ENCODE results near the gene SPTAN1.
A peak's percentile ranks its signal among the peaks of the same experiment; 100 is the strongest.

SPTAN1 gene

GRCh38 chr9:128532581-128532980, 19.8 kb upstream of the SPTAN1 start:
- H3K36me3 ChIP-seq (ENCODE audit: control insufficient read depth in 1 of 2, insufficient read depth in 2 of 2, low read depth in 1 of 2, low read length in 2 of 2) = peaks cover 35 to 66% of the 10 kb centered on the region in 2 experiments
- H4K8ac ChIP-seq (ENCODE audit: low read length) = no peak overlapping the region
- H3K4me2 ChIP-seq (ENCODE audit: low read length, poor library complexity, severe bottlenecking) = no peak overlapping the region
- no peak overlapping the region for H4K91ac ChIP-seq (ENCODE audit: low read length)
- WGBS = 94% methylated on average over 4 of the region's 4 CpGs
- H3K9ac ChIP-seq (ENCODE audit: low read length) = no peak overlapping the region
- H2BK5ac ChIP-seq (ENCODE audit: low read depth, low read length, poor library complexity, severe bottlenecking) = no peak overlapping the region
- no peak overlapping the region for H3K4me3 ChIP-seq (ENCODE audit: insufficient read depth in 1 of 2, low read depth in 1 of 2, low read length in 2 of 2)
- no peak overlapping the region for H2BK15ac ChIP-seq (ENCODE audit: low read depth, poor library complexity, severe bottlenecking)
- H2BK120ac ChIP-seq (ENCODE audit: low read depth, low read length) = no peak overlapping the region
- no peak overlapping the region for H3K4ac ChIP-seq (ENCODE audit: low read depth in 1 of 2, low read length in 2 of 2)
- no peak overlapping the region for H3K14ac ChIP-seq (ENCODE audit: low read length in 2 of 2)
- no peak overlapping the region for H3K23ac ChIP-seq (ENCODE audit: low read length in 2 of 2)
- no peaks in the 10 kb centered on the region for H3K27me3 ChIP-seq (ENCODE audit: control insufficient read depth in 1 of 2, insufficient read depth in 1 of 2, low read length in 2 of 2)
- no peak overlapping the region for H2BK12ac ChIP-seq (ENCODE audit: low read length in 2 of 2)
- no peak overlapping the region for H2AK5ac ChIP-seq (ENCODE audit: low read length, severe bottlenecking)
- no peaks in the 10 kb centered on the region for H3K79me1 ChIP-seq (replicated peaks; ENCODE audit: low read length, poor library complexity, severe bottlenecking)
- H3K4me1 ChIP-seq (ENCODE audit: control insufficient read depth, insufficient read depth, low read depth, low read length) = no peaks in the 10 kb centered on the region
- H3K27ac ChIP-seq (ENCODE audit: low read length, poor library complexity, severe bottlenecking) = no peak overlapping the region
- no peak for DNase-seq
- H2AFZ ChIP-seq (ENCODE audit: low read depth, low read length) = no peak overlapping the region
- H3K9me3 ChIP-seq (ENCODE audit: control insufficient read depth, low read length) = no peaks in the 10 kb centered on the region
- no peak overlapping the region for H3K18ac ChIP-seq (ENCODE audit: low read depth in 1 of 2, low read length in 2 of 2)

- no peaks in the 10 kb centered on the region for H3K9me3 ChIP-seq (ENCODE audit: control insufficient read depth, low read length)
- H2BK15ac ChIP-seq (ENCODE audit: low read depth, poor library complexity, severe bottlenecking) = no peak overlapping the region
- no peak overlapping the region for H2AK5ac ChIP-seq (ENCODE audit: low read length, severe bottlenecking)
- H3K36me3 ChIP-seq (ENCODE audit: control insufficient read depth in 1 of 2, insufficient read depth in 2 of 2, low read depth in 1 of 2, low read length in 2 of 2) = peaks cover 32 to 66% of the 10 kb centered on the region in 2 experiments
- DNase-seq = no peak
- no peak overlapping the region for H3K4me3 ChIP-seq (ENCODE audit: insufficient read depth in 1 of 2, low read depth in 1 of 2, low read length in 2 of 2)
- H3K27me3 ChIP-seq (ENCODE audit: control insufficient read depth in 1 of 2, insufficient read depth in 1 of 2, low read length in 2 of 2) = no peaks in the 10 kb centered on the region
- no peak overlapping the region for H3K23ac ChIP-seq (ENCODE audit: low read length in 2 of 2)
- no peak overlapping the region for H3K4me2 ChIP-seq (ENCODE audit: low read length, poor library complexity, severe bottlenecking)
- H3K9ac ChIP-seq (ENCODE audit: low read length) = no peak overlapping the region
- no peaks in the 10 kb centered on the region for H3K4me1 ChIP-seq (ENCODE audit: control insufficient read depth, insufficient read depth, low read depth, low read length)
- WGBS = 100% methylated on average over 2 of the region's 3 CpGs
- no peak overlapping the region for H4K91ac ChIP-seq (ENCODE audit: low read length)
- no peak overlapping the region for H3K27ac ChIP-seq (ENCODE audit: low read length, poor library complexity, severe bottlenecking)
- H3K18ac ChIP-seq (ENCODE audit: low read depth in 1 of 2, low read length in 2 of 2) = no peak overlapping the region
- H2BK120ac ChIP-seq (ENCODE audit: low read depth, low read length) = no peak overlapping the region
- no peak overlapping the region for H3K4ac ChIP-seq (ENCODE audit: low read depth in 1 of 2, low read length in 2 of 2)
- H2BK12ac ChIP-seq (ENCODE audit: low read length in 2 of 2) = no peak overlapping the region
- H3K14ac ChIP-seq (ENCODE audit: low read length in 2 of 2) = no peak overlapping the region
- H2AFZ ChIP-seq (ENCODE audit: low read depth, low read length) = no peak overlapping the region
- no peak overlapping the region for H2BK5ac ChIP-seq (ENCODE audit: low read depth, low read length, poor library complexity, severe bottlenecking)
- H3K79me1 ChIP-seq (replicated peaks; ENCODE audit: low read length, poor library complexity, severe bottlenecking) = no peaks in the 10 kb centered on the region
- H4K8ac ChIP-seq (ENCODE audit: low read length) = no peak overlapping the region
Measured at GRCh38 chr9:128540634-128541360, 11.6 kb upstream of the SPTAN1 start.

GRCh38 chr9:128546504-128546903, 5.9 kb upstream of the SPTAN1 start:
- no peak overlapping the region for H3K27ac ChIP-seq (ENCODE audit: low read length, poor library complexity, severe bottlenecking)
- no peak for DNase-seq
- H2BK5ac ChIP-seq (ENCODE audit: low read depth, low read length, poor library complexity, severe bottlenecking) = no peak overlapping the region
- H4K8ac ChIP-seq (ENCODE audit: low read length) = no peak overlapping the region
- H3K18ac ChIP-seq (ENCODE audit: low read depth in 1 of 2, low read length in 2 of 2) = no peak overlapping the region
- H2AK5ac ChIP-seq (ENCODE audit: low read length, severe bottlenecking) = no peak overlapping the region
- no peak overlapping the region for H2BK120ac ChIP-seq (ENCODE audit: low read depth, low read length)
- no peak overlapping the region for H3K14ac ChIP-seq (ENCODE audit: low read length in 2 of 2)
- no peak overlapping the region for H3K4me2 ChIP-seq (ENCODE audit: low read length, poor library complexity, severe bottlenecking)
- H2AFZ ChIP-seq (ENCODE audit: low read depth, low read length) = no peak overlapping the region
- H3K4me3 ChIP-seq (ENCODE audit: insufficient read depth in 1 of 2, low read depth in 1 of 2, low read length in 2 of 2) = no peak overlapping the region
- H3K36me3 ChIP-seq (ENCODE audit: control insufficient read depth in 1 of 2, insufficient read depth in 2 of 2, low read depth in 1 of 2, low read length in 2 of 2) = peaks cover 9 to 13% of the 10 kb centered on the region in 2 experiments
- no peak overlapping the region for H3K9ac ChIP-seq (ENCODE audit: low read length)
- H3K4me1 ChIP-seq (ENCODE audit: control insufficient read depth, insufficient read depth, low read depth, low read length) = peaks cover 6% of the 10 kb centered on the region
- H3K79me1 ChIP-seq (replicated peaks; ENCODE audit: low read length, poor library complexity, severe bottlenecking) = peaks cover 5% of the 10 kb centered on the region
- 94% methylated on average over 3 of the region's 3 CpGs for WGBS
- H2BK12ac ChIP-seq (ENCODE audit: low read length in 2 of 2) = no peak overlapping the region
- H3K9me3 ChIP-seq (ENCODE audit: control insufficient read depth, low read length) = no peaks in the 10 kb centered on the region
- H4K91ac ChIP-seq (ENCODE audit: low read length) = no peak overlapping the region
- no peaks in the 10 kb centered on the region for H3K27me3 ChIP-seq (ENCODE audit: control insufficient read depth in 1 of 2, insufficient read depth in 1 of 2, low read length in 2 of 2)
- no peak overlapping the region for H3K4ac ChIP-seq (ENCODE audit: low read depth in 1 of 2, low read length in 2 of 2)
- H2BK15ac ChIP-seq (ENCODE audit: low read depth, poor library complexity, severe bottlenecking) = no peak overlapping the region
- no peak overlapping the region for H3K23ac ChIP-seq (ENCODE audit: low read length in 2 of 2)

- Histone ChIP-seq H3K4me3 (ENCODE audit: insufficient read depth in 1 of 2, low read depth in 1 of 2, low read length in 2 of 2) (no peak overlapping the region), H2BK12ac (ENCODE audit: low read length in 2 of 2) (peak overlapping the region in 1 of 2 experiments; percentile 45), H3K14ac (ENCODE audit: low read length in 2 of 2) (no peak overlapping the region), H2AFZ (ENCODE audit: low read depth, low read length) (no peak overlapping the region), H4K91ac (ENCODE audit: low read length) (no peak overlapping the region), H3K4me1 (ENCODE audit: control insufficient read depth, insufficient read depth, low read depth, low read length) (peaks cover 6% of the 10 kb centered on the region), H2AK5ac (ENCODE audit: low read length, severe bottlenecking) (no peak overlapping the region), H3K27ac (ENCODE audit: low read length, poor library complexity, severe bottlenecking) (no peak overlapping the region), H3K23ac (ENCODE audit: low read length in 2 of 2) (no peak overlapping the region), H2BK5ac (ENCODE audit: low read depth, low read length, poor library complexity, severe bottlenecking) (no peak overlapping the region), H2BK15ac (ENCODE audit: low read depth, poor library complexity, severe bottlenecking) (no peak overlapping the region), H3K9ac (ENCODE audit: low read length) (peak overlapping the region; percentile 20), H3K4ac (ENCODE audit: low read depth in 1 of 2, low read length in 2 of 2) (peak overlapping the region in 1 of 2 experiments; percentile 1), H3K4me2 (ENCODE audit: low read length, poor library complexity, severe bottlenecking) (no peak overlapping the region), H3K9me3 (ENCODE audit: control insufficient read depth, low read length) (no peaks in the 10 kb centered on the region), H3K18ac (ENCODE audit: low read depth in 1 of 2, low read length in 2 of 2) (peak overlapping the region in 1 of 2 experiments; percentile 48), H3K79me1 (replicated peaks; ENCODE audit: low read length, poor library complexity, severe bottlenecking) (peaks cover 5% of the 10 kb centered on the region), H3K36me3 (ENCODE audit: control insufficient read depth in 1 of 2, insufficient read depth in 2 of 2, low read depth in 1 of 2, low read length in 2 of 2) (no peaks in the 10 kb centered on the region), H3K27me3 (ENCODE audit: control insufficient read depth in 1 of 2, insufficient read depth in 1 of 2, low read length in 2 of 2) (no peaks in the 10 kb centered on the region), H4K8ac (ENCODE audit: low read length) (no peak overlapping the region), H2BK120ac (ENCODE audit: low read depth, low read length) (no peak overlapping the region)
- 84% methylated on average over 7 of the region's 7 CpGs for WGBS
- no peak for DNase-seq
Measured at GRCh38 chr9:128548876-128549275, 3.5 kb upstream of the SPTAN1 start.

All from mesenchymal stem cell (in vitro differentiated cells and primary cell).